ENCODE results near the gene TMEFF1.

The TMEFF1 gene

GRCh38 chr9:100602342-100602801 lies 129.4 kb downstream of the TMEFF1 start:
- TF ChIP-seq CTCF (IDR thresholded peaks at IDR 0.05; ENCODE audit: insufficient read depth, low read length, missing control alignments): peak; percentile 62
- CTCF ChIA-PET: interaction anchor here (0.7 to 8.5 kb wide), 43 partner anchors 8 to 1418 kb away, joined by 3 to 215 read pairs (median 5); partner anchors contain the start of gene CAVIN4
- DNase-seq (ENCODE audit: low read depth, low spot score): no peak
- POLR2A ChIA-PET: no interaction called here
- H3K4me3 ChIP-seq (ENCODE audit: low read depth, low read length): no peak overlapping the region

GRCh38 chr9:100605405-100605804 lies 132.5 kb downstream of the TMEFF1 start:
- CTCF ChIA-PET: no interaction called here
- TF ChIP-seq CTCF (IDR thresholded peaks at IDR 0.05; ENCODE audit: insufficient read depth, low read length, missing control alignments): no peak
- H3K4me3 ChIP-seq (ENCODE audit: low read depth, low read length): no peak overlapping the region
- POLR2A ChIA-PET: no interaction called here
- no peak for DNase-seq (ENCODE audit: low read depth, low spot score)

- H3K4me3 ChIP-seq (ENCODE audit: low read depth, low read length): no peak overlapping the region
- DNase-seq (ENCODE audit: low read depth, low spot score): no peak
- no peak for TF ChIP-seq CTCF (IDR thresholded peaks at IDR 0.05; ENCODE audit: insufficient read depth, low read length, missing control alignments)
- POLR2A ChIA-PET: no interaction called here
- CTCF ChIA-PET: interaction anchor here (3.7 kb wide), 1 partner anchor 17 kb away, joined by 19 read pairs; no protein-coding TSS in a partner anchor
These were observed 146.2 kb downstream of the TMEFF1 start for GRCh38 chr9:100619194-100619593.

GRCh38 chr9:100619665-100620064 lies 146.7 kb downstream of the TMEFF1 start:
- DNase-seq (ENCODE audit: low read depth, low spot score): no peak
- POLR2A ChIA-PET: no interaction called here
- no peak overlapping the region for H3K4me3 ChIP-seq (ENCODE audit: low read depth, low read length)
- TF ChIP-seq CTCF (IDR thresholded peaks at IDR 0.05; ENCODE audit: insufficient read depth, low read length, missing control alignments): no peak
- CTCF ChIA-PET: interaction anchor here (3.7 kb wide), 1 partner anchor 18 kb away, joined by 19 read pairs; no protein-coding TSS in a partner anchor

GRCh38 chr9:100623969-100624368 lies 151.0 kb downstream of the TMEFF1 start:
- CTCF ChIA-PET: interaction anchor here (1.1 kb wide), 1 partner anchor 23 kb away, joined by 3 read pairs; no protein-coding TSS in a partner anchor
- no peak for TF ChIP-seq CTCF (IDR thresholded peaks at IDR 0.05; ENCODE audit: insufficient read depth, low read length, missing control alignments)
- POLR2A ChIA-PET: no interaction called here
- no peak for DNase-seq (ENCODE audit: low read depth, low spot score)
- H3K4me3 ChIP-seq (ENCODE audit: low read depth, low read length): no peak overlapping the region

GRCh38 chr9:100626949-100627348 lies 154.0 kb downstream of the TMEFF1 start:
- POLR2A ChIA-PET: no interaction called here
- CTCF ChIA-PET: no interaction called here
- TF ChIP-seq CTCF (IDR thresholded peaks at IDR 0.05; ENCODE audit: insufficient read depth, low read length, missing control alignments): no peak
- DNase-seq (ENCODE audit: low read depth, low spot score): no peak
- no peak overlapping the region for H3K4me3 ChIP-seq (ENCODE audit: low read depth, low read length)

All from AG04449 (cell line).